C4-2B (cell line): ENCODE data around the gene GPR15.

Experiments
- ZFX ChIP-seq: fragments of 450-650 bp; IDR thresholded peaks from 2 replicates; pipeline ENCODE4 v1.6.1; 2017
- TF ChIP-seq, protein P1 (sequence below): fragments of 450-650 bp; conservative IDR thresholded peaks from 2 replicates; pipeline ENCODE4 v1.5.1; 2017; ENCODE audit warnings: mild to moderate bottlenecking

DNA sequence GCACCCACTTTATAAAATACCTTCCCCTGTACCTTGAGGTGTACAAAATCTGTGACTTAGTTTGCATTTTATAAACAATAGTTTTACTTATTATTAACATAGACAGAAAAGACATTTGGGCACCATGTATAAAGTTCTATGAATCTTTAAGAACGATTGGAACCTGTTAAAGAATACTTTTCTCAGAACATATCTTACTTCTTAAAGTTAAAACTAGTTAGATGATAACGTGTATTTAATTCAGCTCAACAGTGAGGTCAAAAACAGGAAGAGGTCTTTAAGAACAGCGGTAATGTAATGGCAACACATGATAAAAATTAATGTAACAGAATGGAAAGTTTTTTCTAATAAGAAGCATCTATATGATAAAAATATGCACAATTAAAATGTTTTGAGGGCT, 36.6 kb downstream of the GPR15 start:
- TF ChIP-seq, protein P1, sequence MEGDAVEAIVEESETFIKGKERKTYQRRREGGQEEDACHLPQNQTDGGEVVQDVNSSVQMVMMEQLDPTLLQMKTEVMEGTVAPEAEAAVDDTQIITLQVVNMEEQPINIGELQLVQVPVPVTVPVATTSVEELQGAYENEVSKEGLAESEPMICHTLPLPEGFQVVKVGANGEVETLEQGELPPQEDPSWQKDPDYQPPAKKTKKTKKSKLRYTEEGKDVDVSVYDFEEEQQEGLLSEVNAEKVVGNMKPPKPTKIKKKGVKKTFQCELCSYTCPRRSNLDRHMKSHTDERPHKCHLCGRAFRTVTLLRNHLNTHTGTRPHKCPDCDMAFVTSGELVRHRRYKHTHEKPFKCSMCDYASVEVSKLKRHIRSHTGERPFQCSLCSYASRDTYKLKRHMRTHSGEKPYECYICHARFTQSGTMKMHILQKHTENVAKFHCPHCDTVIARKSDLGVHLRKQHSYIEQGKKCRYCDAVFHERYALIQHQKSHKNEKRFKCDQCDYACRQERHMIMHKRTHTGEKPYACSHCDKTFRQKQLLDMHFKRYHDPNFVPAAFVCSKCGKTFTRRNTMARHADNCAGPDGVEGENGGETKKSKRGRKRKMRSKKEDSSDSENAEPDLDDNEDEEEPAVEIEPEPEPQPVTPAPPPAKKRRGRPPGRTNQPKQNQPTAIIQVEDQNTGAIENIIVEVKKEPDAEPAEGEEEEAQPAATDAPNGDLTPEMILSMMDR = no peak
- no peak for TF ChIP-seq ZFX
